Right lobe of liver (tissue), 6 donors: Measurements from ENCODE around the gene PAK5. TPM values are rescaled to one million over a fixed set of nuclear protein-coding genes. Genes with fewer than 3 reads are reported as not detected.

ENCODE experiments used
- ATAC-seq, 4 donors: fragments of 200-7000 bp; cut with Tn5 transposase; one replicate each; pipeline ENCODE4 v1.9.1; 2020; ENCODE audit warnings: mild to moderate bottlenecking in 4 of 4, moderate library complexity in 4 of 4
- DNase-seq, 3 donors: peaks; one replicate each; pipeline ENCODE4 v3.0.0-alpha.2; 2020
- H3K27ac ChIP-seq, 3 donors: fragments of 200-600 bp; one replicate each; pipeline ENCODE4 v1.8.0; 2022
- H3K27me3 ChIP-seq, 2 donors: fragments of 200-600 bp; one replicate each; pipeline ENCODE4 v1.8.0; 2022
- H3K36me3 ChIP-seq, 4 donors: fragments of 200-600 bp; sonication (generic) in 1 of 4; one replicate each; pipeline versions ENCODE4 v1.5.1 to v1.8.0; 2017 to 2022; ENCODE audit warnings: control low read depth in 1 of 4
- H3K4me1 ChIP-seq, 4 donors: fragments of 200-600 bp; sonication (generic) in 1 of 4; one replicate each; pipeline versions ENCODE4 v1.5.1 to v1.8.0; 2017 to 2022; ENCODE audit warnings: control low read depth in 1 of 4
- H3K4me3 ChIP-seq, 3 donors: fragments of 200-600 bp; one replicate each; pipeline ENCODE4 v1.8.0; 2022
- H3K9me3 ChIP-seq, 4 donors: fragments of 200-600 bp; sonication (generic) in 1 of 4; one replicate each; pipeline versions ENCODE4 v1.5.1 to v1.8.0; 2017 to 2022; ENCODE audit warnings: control low read depth in 1 of 4
- POLR2A ChIP-seq: fragments of 450-650 bp; IDR thresholded peaks from one replicate; pipeline ENCODE4 v1.6.1; 2017; ENCODE audit warnings: antibody characterized with exemption, mild to moderate bottlenecking
- WGBS: methylation state at CpG from one replicate; pipeline ENCODE4 v1.1.6; 2018; ENCODE audit warnings: low coverage, low lambda C conversion rate; ENCODE audit not compliant: insufficient coverage; ENCODE audit errors: missing lambda C conversion rate; 5-methylcytosine and 5-hydroxymethylcytosine counted together
- intact Hi-C, 2 donors: fragments of 100-400 bp; cut with DNase I; formaldehyde crosslinking; loops; one replicate each; pipeline versions ENCODE4 v1.11.2 to v1.14.1; 2022
- total RNA-seq, 6 experiments: library from RNA; depleted of rRNA in 2 of 6; stranded (reverse); fragments of >200 nt in 2 of 6; fragmentation: NEBNext Ultra II Directional in 3 of 6; extraction: Animal tissue kit (Norgen Biotek cat#: 25700) in 3 of 6; gene quantifications; one replicate each; pipeline versions ENCODE4 v1.1.0 to v1.2.4, GENCODE V29; 2016 to 2023
- TF ChIP-seq, protein P1 (sequence below), 4 donors: fragments of 200-600 bp in 3 of 4; fragments of 450-650 bp in 1 of 4; IDR thresholded peaks; one replicate each; pipeline versions ENCODE4 v1.5.1 to v1.8.0; 2016 to 2022; ENCODE audit warnings: antibody characterized with exemption in 4 of 4, mild to moderate bottlenecking in 2 of 4
- donor health status: DM: no; HTN: yes; CAD: no.
- donor health status: DM: no; HTN: no; CAD: no.
- donor health status: DM: no; HTN: no; CAD: no.
- donor health status: DM: no; HTN: yes; CAD: no.
- donor health status: DM: no; HTN: yes; CAD: no.

The PAK5 gene
- total RNA-seq, 6 experiments from 2014 or later: 0.05 to 0.07 TPM; not detected in 4

DNA sequence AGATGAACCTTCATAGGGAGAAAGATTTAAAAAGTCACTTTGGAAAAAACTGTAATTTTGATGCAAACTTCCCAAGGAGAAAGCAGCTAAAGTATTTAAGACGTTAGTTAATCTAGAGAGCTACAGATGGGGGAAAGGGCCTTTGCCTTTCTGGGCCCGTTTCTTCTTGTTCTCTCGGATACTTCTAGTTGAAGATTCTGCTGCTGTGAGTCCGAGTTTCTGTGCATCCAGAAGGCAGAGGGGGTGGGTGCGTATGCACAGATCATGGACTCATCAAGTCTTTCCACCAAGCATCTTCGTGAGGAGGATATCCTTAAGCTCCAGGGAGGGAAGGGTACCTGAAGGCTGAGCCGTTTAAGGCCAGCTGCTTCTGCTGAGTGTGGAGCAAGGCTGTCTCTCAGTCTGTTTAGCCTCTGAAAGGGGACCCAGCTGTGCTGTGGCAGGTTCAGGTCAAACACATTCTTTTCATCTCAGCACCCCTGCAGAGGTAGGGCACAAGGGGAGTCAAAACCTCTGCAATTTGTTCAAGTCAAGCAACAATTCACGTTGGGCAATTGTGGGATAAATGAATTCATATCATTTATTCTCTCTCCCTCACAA lies 320.2 kb downstream of the PAK5 start:
- TF ChIP-seq, protein P1, sequence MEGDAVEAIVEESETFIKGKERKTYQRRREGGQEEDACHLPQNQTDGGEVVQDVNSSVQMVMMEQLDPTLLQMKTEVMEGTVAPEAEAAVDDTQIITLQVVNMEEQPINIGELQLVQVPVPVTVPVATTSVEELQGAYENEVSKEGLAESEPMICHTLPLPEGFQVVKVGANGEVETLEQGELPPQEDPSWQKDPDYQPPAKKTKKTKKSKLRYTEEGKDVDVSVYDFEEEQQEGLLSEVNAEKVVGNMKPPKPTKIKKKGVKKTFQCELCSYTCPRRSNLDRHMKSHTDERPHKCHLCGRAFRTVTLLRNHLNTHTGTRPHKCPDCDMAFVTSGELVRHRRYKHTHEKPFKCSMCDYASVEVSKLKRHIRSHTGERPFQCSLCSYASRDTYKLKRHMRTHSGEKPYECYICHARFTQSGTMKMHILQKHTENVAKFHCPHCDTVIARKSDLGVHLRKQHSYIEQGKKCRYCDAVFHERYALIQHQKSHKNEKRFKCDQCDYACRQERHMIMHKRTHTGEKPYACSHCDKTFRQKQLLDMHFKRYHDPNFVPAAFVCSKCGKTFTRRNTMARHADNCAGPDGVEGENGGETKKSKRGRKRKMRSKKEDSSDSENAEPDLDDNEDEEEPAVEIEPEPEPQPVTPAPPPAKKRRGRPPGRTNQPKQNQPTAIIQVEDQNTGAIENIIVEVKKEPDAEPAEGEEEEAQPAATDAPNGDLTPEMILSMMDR (IDR thresholded peaks at IDR 0.05): no peak
- no peak for TF ChIP-seq POLR2A
- DNase-seq (no peak), ATAC-seq (no peak)
- Histone ChIP-seq H3K27me3 (no peaks in the 10 kb centered on the region), H3K27ac (no peak overlapping the region), H3K4me3 (no peak overlapping the region), H3K4me1 (no peaks in the 10 kb centered on the region), H3K36me3 (no peaks in the 10 kb centered on the region), H3K9me3 (no peaks in the 10 kb centered on the region)
- intact Hi-C loops: no loop called here
- WGBS: 17% methylated on average over 7 of the region's 8 CpGs

DNA sequence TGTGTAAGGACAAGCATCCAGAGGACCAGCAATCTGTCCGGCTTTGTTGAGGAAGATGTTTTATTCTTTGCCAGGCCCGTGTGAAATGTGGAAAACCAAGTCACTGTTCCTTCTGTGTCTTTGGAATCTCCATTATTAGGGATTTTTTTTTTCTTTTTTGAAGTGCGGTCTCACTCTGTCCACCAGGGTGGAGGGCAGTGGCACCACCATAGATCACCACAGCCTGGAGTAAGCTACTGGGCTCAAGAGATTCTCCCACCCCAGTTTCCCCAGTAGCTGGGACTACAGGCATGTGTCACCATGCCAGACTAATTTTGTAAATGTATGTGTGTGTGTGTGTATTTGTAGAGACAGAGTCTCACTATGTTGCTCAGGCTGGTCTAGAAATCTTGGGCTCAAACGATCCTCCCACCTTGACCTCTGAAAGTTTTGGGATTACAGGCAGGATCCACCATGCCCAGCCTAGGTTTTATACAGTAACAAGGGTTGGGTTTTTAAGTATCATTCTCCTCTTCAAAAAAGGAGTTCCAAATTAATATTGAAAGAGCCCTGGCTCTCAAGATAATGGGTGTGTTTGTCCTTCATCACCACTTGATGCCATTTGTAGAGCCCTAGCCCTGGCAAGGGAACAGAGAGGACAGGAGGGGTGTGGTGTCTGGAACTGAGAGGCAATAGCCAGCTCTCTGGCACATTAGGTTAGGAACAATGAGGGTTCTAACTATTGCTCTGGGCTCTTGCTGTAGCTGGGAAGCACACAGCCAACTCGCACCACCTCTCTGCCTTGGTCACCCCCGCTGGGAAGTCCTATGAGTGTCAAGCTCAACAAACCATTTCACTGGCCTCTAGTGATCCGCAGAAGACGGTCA lies 321.3 kb downstream of the PAK5 start:
- 30% methylated on average over 8 of the region's 8 CpGs for WGBS
- intact Hi-C loops: no loop called here
- Histone ChIP-seq H3K4me1 (no peaks in the 10 kb centered on the region), H3K27me3 (no peaks in the 10 kb centered on the region), H3K9me3 (no peaks in the 10 kb centered on the region), H3K27ac (no peak overlapping the region), H3K36me3 (no peaks in the 10 kb centered on the region), H3K4me3 (no peak overlapping the region)
- DNase-seq: no peak
- no peak for ATAC-seq
- TF ChIP-seq, protein P1 (IDR thresholded peaks at IDR 0.05): no peak
- no peak for TF ChIP-seq POLR2A

DNA sequence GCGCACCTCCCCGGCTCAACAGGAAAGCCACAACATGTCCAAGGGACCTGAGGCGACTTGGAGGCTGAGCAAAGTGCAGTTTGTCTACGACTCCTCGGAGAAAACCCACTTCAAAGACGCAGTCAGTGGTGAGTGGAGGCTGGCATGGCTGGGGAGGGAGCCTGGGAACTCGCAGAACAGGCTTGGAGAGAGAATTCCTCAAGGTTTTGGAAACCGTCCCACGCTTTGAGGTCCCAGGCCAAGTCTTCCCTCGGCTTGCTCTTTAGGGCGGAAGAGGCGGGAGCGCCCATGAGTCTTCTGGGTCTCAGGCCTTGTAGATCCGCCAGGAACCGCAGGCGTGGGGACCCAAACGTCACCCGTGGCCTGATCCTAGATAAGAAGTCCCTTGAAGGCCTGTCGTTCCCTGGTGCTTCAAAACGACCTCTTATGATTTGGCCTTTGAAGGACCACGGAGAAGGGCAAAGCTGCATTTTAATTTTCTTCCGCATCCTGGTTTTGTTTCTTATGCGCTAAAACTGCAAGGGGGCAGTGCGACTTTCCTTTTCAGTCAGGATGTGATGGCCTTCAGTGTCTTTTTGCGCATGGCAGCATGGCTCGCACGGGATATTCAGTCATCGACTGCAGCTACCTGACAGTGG lies 322.5 kb downstream of the PAK5 start:
- Histone ChIP-seq H3K36me3 (no peaks in the 10 kb centered on the region), H3K4me3 (no peak overlapping the region), H3K27me3 (peaks cover 3 to 6% of the 10 kb centered on the region in 2 donors), H3K4me1 (no peaks in the 10 kb centered on the region), H3K27ac (no peak overlapping the region), H3K9me3 (no peaks in the 10 kb centered on the region)
- intact Hi-C loops: no loop called here
- 5% methylated on average over 19 of the region's 28 CpGs for WGBS
- ATAC-seq (no peak), DNase-seq (no peak)
- TF ChIP-seq POLR2A: no peak
- TF ChIP-seq, protein P1 (IDR thresholded peaks at IDR 0.05): no peak

- H3K27ac ChIP-seq: no peak overlapping the region
- H3K9me3 ChIP-seq: no peaks in the 10 kb centered on the region
- TF ChIP-seq, protein P1 (IDR thresholded peaks at IDR 0.05): no peak
- TF ChIP-seq POLR2A: no peak
- ATAC-seq (no peak), DNase-seq (no peak)
- no peaks in the 10 kb centered on the region for H3K4me1 ChIP-seq
- intact Hi-C loops: no loop called here
- no peak overlapping the region for H3K4me3 ChIP-seq
- no peaks in the 10 kb centered on the region for H3K36me3 ChIP-seq
- peaks cover 4 to 6% of the 10 kb centered on the region in 2 donors for H3K27me3 ChIP-seq
- WGBS: 4% methylated on average over 20 of the region's 38 CpGs
These were observed 323.1 kb downstream of the PAK5 start for GRCh38 chr20:9515741-9516233.
